ENCODE data around the gene ELK1.

GRCh38 chrX:47629419-47630200, 20.8 kb downstream of the ELK1 start, which contains the start of gene CFP:
- no peak for TF ChIP-seq CTCF (conservative IDR thresholded peaks at IDR 0.05)
- TF ChIP-seq EZH2 (IDR thresholded peaks at IDR 0.05; ENCODE audit: low read depth) = no peak

All from PC-9 (cell line).